ENCODE data around the gene ING4. TPM values are rescaled to one million over a fixed set of nuclear protein-coding genes. Genes with fewer than 3 reads are reported as not detected.

Gene ING4
- total RNA-seq, 4 donors from 2014 or later, result 13.4 to 52.9 (median 41.4) TPM

GRCh38 chr12:6676962-6677361 lies 14.0 kb upstream of the ING4 start:
- TF ChIP-seq, protein P1, sequence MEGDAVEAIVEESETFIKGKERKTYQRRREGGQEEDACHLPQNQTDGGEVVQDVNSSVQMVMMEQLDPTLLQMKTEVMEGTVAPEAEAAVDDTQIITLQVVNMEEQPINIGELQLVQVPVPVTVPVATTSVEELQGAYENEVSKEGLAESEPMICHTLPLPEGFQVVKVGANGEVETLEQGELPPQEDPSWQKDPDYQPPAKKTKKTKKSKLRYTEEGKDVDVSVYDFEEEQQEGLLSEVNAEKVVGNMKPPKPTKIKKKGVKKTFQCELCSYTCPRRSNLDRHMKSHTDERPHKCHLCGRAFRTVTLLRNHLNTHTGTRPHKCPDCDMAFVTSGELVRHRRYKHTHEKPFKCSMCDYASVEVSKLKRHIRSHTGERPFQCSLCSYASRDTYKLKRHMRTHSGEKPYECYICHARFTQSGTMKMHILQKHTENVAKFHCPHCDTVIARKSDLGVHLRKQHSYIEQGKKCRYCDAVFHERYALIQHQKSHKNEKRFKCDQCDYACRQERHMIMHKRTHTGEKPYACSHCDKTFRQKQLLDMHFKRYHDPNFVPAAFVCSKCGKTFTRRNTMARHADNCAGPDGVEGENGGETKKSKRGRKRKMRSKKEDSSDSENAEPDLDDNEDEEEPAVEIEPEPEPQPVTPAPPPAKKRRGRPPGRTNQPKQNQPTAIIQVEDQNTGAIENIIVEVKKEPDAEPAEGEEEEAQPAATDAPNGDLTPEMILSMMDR (IDR thresholded peaks at IDR 0.05; ENCODE audit: low read depth), result no peak

DNA sequence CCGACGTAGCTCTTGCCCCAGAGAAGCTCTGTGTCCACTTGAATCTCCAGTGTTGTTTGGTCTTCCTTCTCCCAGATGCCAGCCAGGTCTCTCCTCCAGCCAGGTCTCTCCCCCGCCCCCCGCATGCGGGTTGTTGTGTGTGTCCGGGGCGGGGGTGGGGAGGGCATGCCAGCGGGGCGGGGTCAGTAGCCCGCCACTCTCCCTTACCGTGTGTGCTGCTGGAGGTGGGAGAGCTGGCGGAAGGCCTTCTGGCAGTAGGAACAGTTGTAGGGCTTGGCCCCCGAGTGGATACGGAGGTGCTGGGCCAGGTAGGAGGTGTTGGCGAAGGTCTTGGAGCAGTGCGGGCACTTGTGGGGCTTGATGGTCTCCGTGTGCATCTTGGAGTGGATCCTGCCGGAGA lies 9.2 kb upstream of the ING4 start:
- TF ChIP-seq, protein P1 (IDR thresholded peaks at IDR 0.05; ENCODE audit: low read depth), result no peak

DNA sequence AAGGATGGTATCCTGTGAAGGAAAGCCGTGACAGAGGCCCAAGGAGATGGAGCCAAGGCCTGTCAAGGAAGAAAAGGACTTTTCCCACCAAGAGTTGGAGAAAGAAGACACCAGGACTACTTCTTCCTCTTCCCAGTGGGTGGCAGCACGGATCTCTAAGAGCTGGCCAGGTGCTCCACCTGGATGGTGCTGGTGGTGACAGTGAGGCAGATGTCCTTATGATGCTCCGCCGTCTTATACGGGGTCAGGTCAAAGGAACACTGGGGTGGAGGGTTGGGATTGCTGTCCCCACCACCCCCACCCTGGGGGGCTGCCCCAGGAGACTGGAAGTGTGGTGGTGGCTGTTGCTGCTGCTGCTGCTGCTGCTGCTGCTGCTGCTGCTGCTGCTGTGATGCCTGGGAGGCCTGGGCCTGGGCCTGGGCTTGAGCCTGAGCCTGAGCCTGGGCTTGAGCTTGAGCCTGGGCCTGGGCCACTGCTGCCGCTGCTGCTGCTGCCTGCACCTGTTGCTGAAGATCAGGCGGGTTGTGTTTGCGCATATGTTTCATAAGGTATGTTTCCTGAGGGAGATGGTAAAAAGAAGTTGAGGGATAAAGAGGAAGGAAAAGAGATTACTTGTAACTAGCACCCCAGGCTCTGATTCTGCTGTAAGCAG lies 4.8 kb upstream of the ING4 start:
- TF ChIP-seq, protein P1 (IDR thresholded peaks at IDR 0.05; ENCODE audit: low read depth), result no peak

- TF ChIP-seq, protein P1 (IDR thresholded peaks at IDR 0.05; ENCODE audit: low read depth), result no peak
Observed at GRCh38 chr12:6666211-6666610, 3.3 kb upstream of the ING4 start.

DNA sequence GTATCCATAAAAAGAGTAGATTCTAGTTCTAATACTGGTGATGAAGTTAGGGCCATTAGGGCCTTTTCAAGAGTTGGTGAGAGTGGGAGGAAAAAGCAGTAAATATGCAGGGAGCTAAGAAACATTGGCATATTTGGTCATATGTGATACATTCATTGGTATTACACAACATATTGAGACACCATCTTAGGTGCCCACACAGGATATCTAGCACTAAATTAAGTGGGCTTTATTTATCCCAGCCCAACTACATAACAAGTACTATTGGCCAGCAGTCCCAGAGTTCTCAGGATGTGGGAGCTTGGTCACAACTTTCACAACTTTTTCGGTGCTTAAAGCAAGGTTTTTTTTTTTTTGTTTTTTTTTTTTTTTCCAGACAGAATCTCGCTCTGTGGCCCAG lies 2.0 kb upstream of the ING4 start:
- TF ChIP-seq, protein P1 (IDR thresholded peaks at IDR 0.05; ENCODE audit: low read depth), result no peak

- TF ChIP-seq, protein P1 (IDR thresholded peaks at IDR 0.05; ENCODE audit: low read depth), result no peak
Observed at GRCh38 chr12:6662602-6662905, 365 bp downstream of the ING4 start.

GRCh38 chr12:6653987-6654386 lies 8.9 kb downstream of the ING4 start:
- TF ChIP-seq, protein P1 (IDR thresholded peaks at IDR 0.05; ENCODE audit: low read depth), result no peak

Measured in subcutaneous adipose tissue (tissue), 4 donors.